NK-92 (cell line): Measurements from ENCODE around the gene ZSCAN12.
"Not testable (repeated sequence)": the region's sequence is repeated elsewhere in the genome, so short reads cannot be mapped to it uniquely, and the experiment has no call there.

Experiments used
- DNase-seq: peaks from one replicate; lab custom pipeline; 2025; ENCODE audit not compliant: unreplicated experiment; lab: John Stamatoyannopoulos, UW

The ZSCAN12 gene

DNA sequence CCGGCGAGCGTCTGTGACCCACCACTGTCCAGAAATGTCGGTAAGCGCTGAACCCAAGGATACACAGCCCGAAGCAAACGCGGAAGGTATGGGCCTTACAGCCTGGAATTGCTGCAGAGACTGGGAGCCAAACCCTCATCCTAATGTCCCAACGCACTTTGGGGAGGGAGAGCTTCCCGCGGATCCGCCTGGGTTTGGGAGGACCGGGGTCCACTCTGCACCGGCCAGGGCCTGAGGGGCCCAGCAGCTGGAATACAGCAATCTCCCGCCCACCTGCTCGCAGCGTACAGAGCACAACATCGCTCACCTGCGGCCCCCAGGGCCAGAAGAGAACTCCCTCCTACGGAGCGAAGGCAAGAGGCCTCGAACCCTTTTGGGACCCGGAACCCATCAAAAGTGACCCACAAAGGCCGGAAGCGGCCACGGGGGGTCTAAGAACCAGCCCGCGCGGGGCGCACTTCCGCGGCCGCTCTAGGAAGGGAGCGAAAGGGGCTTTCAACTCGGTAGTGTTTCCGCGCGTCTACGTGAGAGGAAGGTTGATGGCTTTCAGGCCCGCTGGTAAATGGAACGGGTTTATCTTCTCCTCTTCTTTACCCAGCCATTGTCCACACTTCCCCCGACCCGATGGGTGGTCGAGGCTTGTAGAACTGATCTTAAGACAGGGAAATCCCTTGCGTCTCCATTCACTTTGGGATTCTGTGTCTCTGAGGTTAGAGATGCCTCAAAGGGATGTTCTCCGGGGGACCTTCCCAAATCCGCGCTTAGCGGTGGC lies at the start of gene ZSCAN12:
TSS of gene ZSCAN12 (minus strand) at position 398 of the 772 bp plus-strand sequence. CDS start 1,342 bp downstream, outside the sequence.
- peak; percentile 11 for DNase-seq

DNA sequence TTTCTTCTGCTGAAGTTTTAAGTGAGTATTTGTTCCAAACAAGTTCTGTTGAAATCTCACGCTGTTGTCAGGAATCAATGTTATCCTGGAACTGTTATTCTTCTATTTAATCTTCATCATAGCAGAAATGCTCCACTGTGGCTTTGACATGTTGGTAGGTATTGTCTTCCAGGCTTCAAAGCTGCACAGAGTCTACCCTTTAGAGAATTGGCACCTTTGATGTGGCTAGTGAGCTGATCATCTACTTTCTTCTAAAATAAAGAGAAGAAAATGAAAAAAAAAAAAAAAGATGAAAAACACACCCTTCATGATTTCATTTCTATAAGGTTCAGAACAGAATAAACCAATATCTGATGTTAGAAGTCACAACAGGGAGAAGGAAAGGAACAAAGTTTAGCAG lies 49.5 kb upstream of the ZSCAN12 start:
- DNase-seq, result no peak

DNA sequence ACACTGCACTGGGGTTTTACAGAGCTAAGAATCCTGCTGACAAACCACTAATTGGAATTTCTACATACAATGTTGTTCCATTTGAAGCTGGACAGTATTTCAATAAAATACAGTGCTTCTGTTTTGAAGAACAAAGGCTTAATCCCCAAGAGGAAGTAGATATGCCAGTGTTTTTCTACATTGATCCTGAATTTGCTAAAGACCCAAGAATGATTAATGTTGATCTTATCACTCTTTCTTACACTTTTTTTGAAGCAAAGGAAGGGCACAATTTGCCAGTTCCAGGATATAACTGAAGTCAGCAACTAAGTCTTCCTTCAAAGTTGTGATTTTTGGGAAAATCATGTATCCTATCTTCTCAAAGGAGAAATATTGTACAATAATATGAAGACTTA lies 48.0 kb upstream of the ZSCAN12 start:
- DNase-seq, result not testable (repeated sequence)

GRCh38 chr6:28446818-28447511 lies 47.4 kb upstream of the ZSCAN12 start:
- no peak for DNase-seq

DNA sequence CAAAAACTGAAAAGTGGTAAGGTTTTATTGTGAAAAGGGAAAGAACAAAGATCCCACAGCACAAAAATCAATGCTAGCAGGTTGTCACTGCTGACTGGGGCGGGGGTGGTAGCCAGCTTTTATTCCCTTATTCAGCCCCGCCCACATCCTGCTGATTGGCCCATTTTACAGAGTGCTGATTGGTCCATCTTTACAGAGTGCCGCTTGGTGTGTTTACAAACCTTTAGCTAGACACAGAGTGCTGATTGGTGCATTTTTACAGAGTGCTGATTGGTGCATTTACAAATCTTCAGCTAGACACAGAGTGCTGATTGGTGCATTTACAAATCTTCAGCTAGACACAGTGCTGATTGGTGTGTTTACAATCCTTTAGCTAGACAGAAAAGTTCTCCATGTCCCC lies 45.2 kb upstream of the ZSCAN12 start:
- not testable (repeated sequence) for DNase-seq

DNA sequence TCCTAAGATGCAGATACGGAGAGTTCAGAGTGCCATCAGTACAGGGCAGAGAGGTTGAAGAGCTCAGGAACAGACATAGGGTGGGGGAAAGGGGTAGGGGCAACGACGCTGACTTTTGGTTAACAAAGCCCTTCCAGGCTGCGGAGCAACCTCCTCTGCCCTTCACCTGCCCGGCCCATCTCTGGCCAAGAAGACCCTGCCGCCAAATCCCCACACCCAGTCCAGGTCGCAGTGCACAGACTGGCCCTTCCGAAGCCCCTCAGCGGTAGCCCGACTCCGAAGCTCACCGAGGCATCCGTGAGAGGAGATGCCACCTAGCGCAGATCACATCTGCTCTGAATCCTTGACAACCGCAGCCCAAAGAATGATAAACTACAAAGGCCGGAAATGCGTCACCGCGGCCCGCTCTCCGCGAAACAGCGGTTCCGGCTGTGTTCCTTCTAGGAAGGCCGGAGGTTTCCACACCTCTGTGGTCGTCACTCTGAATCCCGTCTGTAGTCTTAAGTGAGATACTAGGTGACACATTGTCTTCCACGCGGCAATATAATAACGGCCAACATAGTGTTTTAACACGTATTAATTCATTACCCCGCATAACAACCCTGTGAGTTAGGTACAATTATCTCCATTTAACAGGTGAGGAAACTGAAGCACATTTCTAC lies 43.7 kb upstream of the ZSCAN12 start, which contains the start of gene ZSCAN23:
TSS of gene ZSCAN23 (minus strand) at position 380 of the 662 bp plus-strand sequence. CDS start 7,225 bp downstream, outside the sequence.
- no peak for DNase-seq

DNA sequence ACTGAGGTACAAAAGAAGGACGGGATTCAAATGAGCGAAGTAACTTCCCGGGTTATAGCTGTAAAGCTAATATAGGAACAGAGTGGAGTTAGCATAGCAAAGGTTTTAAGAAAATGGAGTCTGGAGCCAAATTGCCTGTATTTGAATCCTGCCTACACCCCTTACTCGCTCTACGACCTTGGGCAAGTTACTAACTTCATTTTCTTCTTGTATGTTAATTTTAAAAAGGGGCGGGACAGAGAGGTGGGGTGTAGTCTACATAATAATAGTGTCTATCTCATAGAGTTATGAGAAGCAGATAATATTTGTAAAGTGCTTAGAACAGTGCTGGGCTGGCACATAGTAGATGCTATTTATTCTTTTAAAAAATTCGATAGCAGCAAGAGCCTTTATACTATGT lies 43.0 kb upstream of the ZSCAN12 start:
- DNase-seq, result no peak

GRCh38 chr6:28436404-28436803 lies 36.9 kb upstream of the ZSCAN12 start:
- no peak for DNase-seq

- DNase-seq, result no peak
These were observed 33.6 kb upstream of the ZSCAN12 start for GRCh38 chr6:28433119-28433518.

GRCh38 chr6:28429781-28430180 lies 30.2 kb upstream of the ZSCAN12 start:
- no peak for DNase-seq

DNA sequence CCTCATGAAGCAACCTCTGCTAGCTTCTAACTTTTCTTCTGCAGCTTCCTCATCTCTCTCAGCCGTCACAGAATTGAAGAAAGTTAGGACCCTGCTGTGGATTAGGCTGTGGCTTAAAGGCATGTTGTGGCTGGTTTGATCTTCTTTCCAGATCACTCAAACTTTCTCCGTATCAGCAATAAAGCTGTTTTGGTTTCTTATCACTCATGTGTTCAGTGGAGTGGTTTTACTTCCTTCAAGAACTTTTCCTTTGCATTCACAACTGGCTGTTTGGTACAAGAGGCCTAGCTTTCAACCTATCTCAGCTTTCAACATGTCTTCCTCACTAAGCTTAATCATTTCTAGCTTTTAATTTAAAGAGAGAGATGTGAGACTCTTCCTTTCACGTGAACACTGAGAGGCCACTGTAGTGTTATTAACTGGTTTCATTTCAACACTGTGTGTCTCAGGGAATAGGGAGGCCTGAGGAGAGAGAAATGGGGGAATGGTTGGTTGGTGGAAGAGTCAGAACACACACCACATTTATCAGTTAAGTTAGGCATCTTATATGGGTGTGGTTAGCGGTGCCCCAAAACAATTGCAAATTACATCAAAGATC lies 26.5 kb upstream of the ZSCAN12 start:
- DNase-seq, result no peak

DNA sequence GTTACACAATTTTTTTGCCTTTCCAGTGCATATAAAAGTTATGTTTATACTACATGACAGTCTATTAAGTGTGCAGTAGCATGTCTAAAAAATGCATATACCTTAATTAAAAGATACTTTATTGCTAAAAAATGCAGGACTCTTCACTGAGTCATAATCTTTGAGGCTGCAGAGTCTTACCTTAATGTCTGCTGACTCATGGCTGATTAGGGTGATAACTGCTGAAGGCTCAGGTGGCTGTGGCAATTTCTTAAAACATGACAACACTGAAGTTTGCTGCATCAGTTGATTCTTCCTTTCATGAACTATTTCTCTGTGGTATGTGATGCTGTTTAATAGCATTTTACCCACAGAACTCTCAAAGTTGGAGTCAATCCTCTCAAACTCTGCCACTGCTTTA lies 24.6 kb upstream of the ZSCAN12 start:
- no peak for DNase-seq

GRCh38 chr6:28423546-28423945 lies 24.0 kb upstream of the ZSCAN12 start:
- DNase-seq, result no peak

- no peak for DNase-seq
These were observed 14.1 kb upstream of the ZSCAN12 start for GRCh38 chr6:28413681-28414080.

DNA sequence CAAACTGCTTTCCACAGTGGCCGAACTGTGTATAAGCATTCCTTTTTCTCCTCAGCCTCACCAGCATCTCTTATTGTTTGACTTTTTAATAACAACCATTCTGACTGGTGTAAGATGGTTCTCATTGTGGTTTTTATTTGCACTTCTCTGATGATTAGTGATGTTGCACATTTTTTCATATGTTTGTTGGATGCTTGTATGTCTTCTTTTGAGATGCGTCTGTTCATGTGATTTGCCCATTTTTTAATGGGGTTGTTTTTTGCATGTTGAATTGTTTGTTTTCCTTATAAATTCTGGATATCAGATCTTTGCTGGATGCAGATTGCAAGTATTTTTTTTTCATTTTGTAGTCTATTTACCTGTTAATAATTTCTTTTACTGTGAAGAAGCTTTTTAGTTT lies 11.2 kb upstream of the ZSCAN12 start:
- DNase-seq, result no peak

DNA sequence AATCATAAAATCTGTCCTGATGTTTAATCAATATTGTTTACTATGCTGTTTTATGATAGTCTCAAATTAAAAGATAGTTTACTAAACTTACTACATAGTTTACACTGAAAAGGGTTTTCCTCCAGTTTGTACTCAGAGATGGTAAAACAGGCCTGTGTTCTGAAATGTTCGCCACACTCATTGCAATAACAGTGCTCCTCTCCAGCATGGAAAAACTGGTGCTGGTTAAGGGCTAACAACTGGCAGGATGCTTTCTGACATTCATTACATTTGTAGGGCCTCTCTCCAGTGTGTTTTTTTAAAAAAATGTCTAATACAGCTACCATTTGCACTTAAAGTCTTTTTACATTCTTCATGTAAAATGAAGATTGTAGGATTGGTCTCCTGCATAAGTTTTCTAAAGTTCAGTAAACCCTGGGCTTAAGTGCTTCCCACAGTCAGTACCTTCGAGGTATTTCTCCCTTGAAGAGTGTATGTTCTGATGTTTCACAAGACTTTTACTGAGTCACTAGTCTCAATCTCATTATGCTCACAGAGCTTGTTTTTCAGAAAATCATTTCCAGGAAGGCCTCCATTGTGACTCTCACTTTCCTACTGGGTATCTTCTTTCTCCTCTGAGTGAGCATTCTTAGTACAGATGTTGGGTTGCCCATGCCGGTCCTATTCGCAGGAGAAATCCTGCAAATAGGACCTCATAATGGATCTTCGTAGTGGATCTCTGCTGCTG lies 8.7 kb upstream of the ZSCAN12 start:
- no peak for DNase-seq

- no peak for DNase-seq
These were observed 7.9 kb upstream of the ZSCAN12 start for GRCh38 chr6:28407401-28407800.

- DNase-seq, result not testable (repeated sequence)
These were observed 4.4 kb upstream of the ZSCAN12 start for GRCh38 chr6:28403923-28404322.

GRCh38 chr6:28402197-28402596 lies 2.6 kb upstream of the ZSCAN12 start:
- no peak for DNase-seq

GRCh38 chr6:28401172-28401571 lies 1.6 kb upstream of the ZSCAN12 start:
- DNase-seq, result no peak

DNA sequence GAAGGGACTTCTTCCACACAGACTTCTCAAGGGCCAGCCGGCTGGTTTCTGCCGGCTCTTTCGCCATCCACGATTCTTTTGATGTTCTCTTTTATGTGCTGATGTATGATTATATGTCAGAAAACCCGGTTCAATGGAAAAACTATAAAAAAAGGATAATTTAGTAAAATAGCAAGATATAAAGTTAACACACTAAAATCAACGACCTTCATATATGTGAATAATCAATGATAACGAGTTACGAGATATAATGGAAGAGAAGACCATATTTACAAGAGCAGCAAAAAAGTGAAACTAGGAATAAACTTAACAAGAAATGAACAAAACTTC lies 540 bp upstream of the ZSCAN12 start:
- DNase-seq, result no peak
